Measurements from ENCODE around the gene DNAH7. TPM values are rescaled to one million over a fixed set of nuclear protein-coding genes. Genes with fewer than 3 reads are reported as not detected.

Gene DNAH7
- total RNA-seq, 1 experiment from 2014 or later = 0.09 TPM

- H3K79me2 ChIP-seq (ENCODE audit: insufficient read depth, low read length) = no peaks in the 10 kb centered on the region
- no peaks in the 10 kb centered on the region for H3K23me2 ChIP-seq (ENCODE audit: insufficient read length, low read depth, low read length, poor library complexity, severe bottlenecking)
- H3K36me3 Mint-ChIP-seq (ENCODE audit: insufficient read depth in 1 of 3, low read depth in 3 of 3) = peaks cover 10 to 21% (median 17%) of the 10 kb centered on the region in 3 experiments
- H3K4me1 Mint-ChIP-seq = peaks cover 4 to 9% of the 10 kb centered on the region in 2 experiments
- H3K27ac Mint-ChIP-seq = no peak overlapping the region
- no CpG with 5 or more reads among the region's 1 CpG for WGBS (ENCODE audit: extremely low coverage, insufficient read length, low lambda C conversion rate)
- no peaks in the 10 kb centered on the region for H3K27me3 ChIP-seq (ENCODE audit: insufficient read depth, low read length)
- peaks cover 18 to 21% of the 10 kb centered on the region in 2 experiments for H3K9me3 Mint-ChIP-seq
- H3K27ac ChIP-seq (ENCODE audit: insufficient read length, low read depth, low read length) = no peak overlapping the region
- no peaks in the 10 kb centered on the region for H3K79me1 ChIP-seq (ENCODE audit: insufficient read depth, low read depth, low read length, poor library complexity, severe bottlenecking)
- no peak overlapping the region for H3K4me3 Mint-ChIP-seq
- no peak overlapping the region for H3T11ph ChIP-seq (ENCODE audit: low read length)
- H3K18ac ChIP-seq (ENCODE audit: insufficient read length, low read depth, low read length) = no peak overlapping the region
- no peak overlapping the region for H3K14ac ChIP-seq (ENCODE audit: insufficient read depth, low read length)
- H2BK12ac ChIP-seq (ENCODE audit: insufficient read length, low read depth, low read length) = no peak overlapping the region
- no peak overlapping the region for H2BK15ac ChIP-seq (ENCODE audit: low read depth, low read length)
- H4K5ac ChIP-seq (ENCODE audit: insufficient read length, low read depth, low read length) = no peak overlapping the region
- no peak overlapping the region for H3K4me2 ChIP-seq (ENCODE audit: insufficient read depth, insufficient read length, low read length)
- no peaks in the 10 kb centered on the region; the same call in 1 of the 2 replicates for H3K4me1 ChIP-seq (ENCODE audit: insufficient read depth, low read length)
- no peak overlapping the region for H3K56ac ChIP-seq (ENCODE audit: insufficient read length, low read depth, low read length)
- H4K91ac ChIP-seq (ENCODE audit: insufficient read length, low read depth, low read length) = no peak overlapping the region
- no peak overlapping the region for H2AFZ ChIP-seq (ENCODE audit: low read length)
- no peak for DNase-seq
- H2BK120ac ChIP-seq (ENCODE audit: low read depth, low read length, poor library complexity, severe bottlenecking) = no peak overlapping the region
- no peaks in the 10 kb centered on the region for H3K9me3 ChIP-seq (ENCODE audit: control insufficient read depth, low read depth, low read length)
- no peak overlapping the region for H2AK5ac ChIP-seq (ENCODE audit: insufficient read length, low read length)
- no peak overlapping the region for H3K9ac ChIP-seq (ENCODE audit: extremely low read depth, insufficient read length, low read length)
- no peaks in the 10 kb centered on the region for H4K20me1 ChIP-seq (ENCODE audit: control insufficient read depth, insufficient read depth, insufficient read length)
- no peak overlapping the region for H2BK20ac ChIP-seq (ENCODE audit: low read depth, low read length, poor library complexity, severe bottlenecking)
- TF ChIP-seq CTCF (conservative IDR thresholded peaks at IDR 0.05) = no peak
- H3K23ac ChIP-seq (ENCODE audit: insufficient read length, low read depth, low read length) = no peak overlapping the region
- H3K4ac ChIP-seq (ENCODE audit: low read depth, low read length) = no peak overlapping the region
- H2BK5ac ChIP-seq (ENCODE audit: insufficient read length, low read length) = no peak overlapping the region
- H4K8ac ChIP-seq (replicated peaks; ENCODE audit: insufficient read length, low read depth, low read length) = no peak overlapping the region
- no peaks in the 10 kb centered on the region; the same call in none of the 2 replicates for H3K27me3 Mint-ChIP-seq (ENCODE audit: low read depth)
Observed at GRCh38 chr2:196079052-196079451, 10.4 kb upstream of the DNAH7 start.

Data from H9 (cell line).